PC-9 (cell line): Measurements from ENCODE around the gene FITM1. TPM values are rescaled to one million over a fixed set of nuclear protein-coding genes. Genes with fewer than 3 reads are reported as not detected.

Experiments used
- BruUV-seq: library from RNA; stranded (reverse); fragments of 400-500 nt; replicated peaks from 2 replicates; lab custom pipeline; 2021; lab: Mats Ljungman, UMichigan
- CTCF ChIA-PET: fragments of 300-600 bp; sonication (Branson Sonifier 250); formaldehyde crosslinking; loops from one replicate; lab custom pipeline; 2022; ENCODE audit warnings: antibody characterized with exemption; lab: Charles Lee
- POLR2A ChIA-PET: fragments of 300-600 bp; sonication (Branson Sonifier 250); formaldehyde crosslinking; loops from one replicate; lab custom pipeline; 2022; ENCODE audit warnings: antibody characterized with exemption; ENCODE audit not compliant: unreplicated experiment; lab: Charles Lee
- DNase-seq, 2 experiments: peaks; one replicate each; pipeline versions ENCODE4 v3.0.0 to v3.0.0-alpha.2; 2015 to 2022; ENCODE audit warnings: mixed read lengths in 1 of 2
- H2AFZ ChIP-seq: fragments of 200-600 bp; sonication (generic); 2 replicates; pipeline ENCODE4 v1.8.1; 2017; ENCODE audit warnings: antibody characterized with exemption
- H3F3A ChIP-seq: fragments of 200-600 bp; sonication (generic); 2 replicates; pipeline ENCODE4 v1.8.1; 2017; ENCODE audit warnings: antibody characterized with exemption, mild to moderate bottlenecking, low read depth; ENCODE audit not compliant: insufficient read depth
- H3K27ac ChIP-seq: fragments of 200-600 bp; sonication (generic); 2 replicates; pipeline ENCODE4 v1.6.1; 2016; ENCODE audit warnings: mixed run types
- H3K27me3 ChIP-seq: fragments of 200-600 bp; sonication (generic); 2 replicates; pipeline ENCODE4 v1.6.1; 2016; ENCODE audit warnings: low read depth, mixed run types; ENCODE audit not compliant: insufficient read depth
- H3K36me3 ChIP-seq: fragments of 200-600 bp; sonication (generic); 2 replicates; pipeline ENCODE4 v1.6.1; 2016; ENCODE audit warnings: low read depth, mixed run types
- H3K4me1 ChIP-seq: fragments of 200-600 bp; sonication (generic); replicated peaks from 2 replicates; pipeline ENCODE4 v1.6.1; 2016; ENCODE audit warnings: mixed run types; ENCODE audit not compliant: insufficient read depth
- H3K4me2 ChIP-seq: fragments of 200-600 bp; sonication (generic); 2 replicates; pipeline ENCODE4 v1.6.1; 2017; ENCODE audit warnings: mixed run types
- H3K4me3 ChIP-seq: fragments of 200-600 bp; sonication (generic); 2 replicates; pipeline ENCODE4 v1.6.1; 2016; ENCODE audit warnings: mixed run types
- H3K79me2 ChIP-seq: fragments of 200-600 bp; sonication (generic); 2 replicates; pipeline ENCODE4 v1.6.1; 2017; ENCODE audit warnings: low read depth, mixed run types
- H3K9me2 ChIP-seq: fragments of 200-600 bp; sonication (generic); 2 replicates; pipeline ENCODE4 v1.8.1; 2017; ENCODE audit warnings: mild to moderate bottlenecking; ENCODE audit not compliant: insufficient read depth
- H3K9me3 ChIP-seq: fragments of 200-600 bp; sonication (generic); 2 replicates; pipeline ENCODE4 v1.8.1; 2016; ENCODE audit warnings: low read depth; ENCODE audit not compliant: insufficient read depth
- H4K20me1 ChIP-seq: fragments of 200-600 bp; sonication (generic); 2 replicates; pipeline ENCODE4 v1.8.1; 2017; ENCODE audit not compliant: insufficient read depth
- EZH2 ChIP-seq: fragments of 200-600 bp; sonication (generic); IDR thresholded peaks from 2 replicates; pipeline ENCODE4 v1.8.0; 2017; ENCODE audit warnings: antibody characterized with exemption, low read depth
- intact Hi-C: fragments of 100-400 bp; cut with micrococcal nuclease; formaldehyde crosslinking; loops from one replicate; pipeline ENCODE4 v1.10.0; 2022; ENCODE audit not compliant: unreplicated experiment
- total RNA-seq: library from RNA; stranded (reverse); gene quantifications from 2 replicates; pipeline ENCODE4 v1.2.3, GENCODE V29; 2021
- TF ChIP-seq, protein P1 (sequence below): fragments of 200-600 bp; sonication (generic); conservative IDR thresholded peaks from 2 replicates; pipeline ENCODE4 v1.6.1; 2017; ENCODE audit warnings: mixed run types, antibody characterized with exemption, mild to moderate bottlenecking, moderate library complexity

The FITM1 gene
- total RNA-seq, 1 experiment from 2014 or later: 0.72 TPM

DNA sequence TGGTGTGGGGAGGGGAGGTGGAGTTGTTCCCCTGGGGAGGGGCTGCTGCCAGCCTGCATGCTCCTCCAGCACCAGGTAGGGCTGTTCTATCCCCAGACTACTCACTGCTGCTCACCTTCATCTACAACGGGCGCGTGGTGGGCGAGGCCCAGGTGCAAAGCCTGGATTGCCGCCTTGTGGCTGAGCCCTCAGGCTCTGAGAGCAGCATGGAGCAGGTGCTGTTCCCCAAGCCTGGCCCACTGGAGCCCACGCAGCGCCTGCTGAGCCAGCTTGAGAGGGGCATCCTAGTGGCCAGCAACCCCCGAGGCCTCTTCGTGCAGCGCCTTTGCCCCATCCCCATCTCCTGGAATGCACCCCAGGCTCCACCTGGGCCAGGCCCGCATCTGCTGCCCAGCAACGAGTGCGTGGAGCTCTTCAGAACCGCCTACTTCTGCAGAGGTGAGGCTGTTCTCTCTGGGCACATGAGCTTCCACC lies 34.1 kb downstream of the FITM1 start:
- H4K20me1 ChIP-seq: no peaks in the 10 kb centered on the region
- BruUV-seq: no TSS peak
- intact Hi-C loops: loop anchor here (5.0 kb wide), 1 partner anchor 72 kb away; the partner anchor contains the start of gene PCK2
- ChIA-PET POLR2A (no interaction called here), CTCF (no interaction called here)
- DNase-seq: no peak
- no peaks in the 10 kb centered on the region for H3K27me3 ChIP-seq
- H3K9me2 ChIP-seq: no peaks in the 10 kb centered on the region
- no peak overlapping the region for H3K4me3 ChIP-seq
- peaks cover 13% of the 10 kb centered on the region for H3K4me1 ChIP-seq
- TF ChIP-seq, protein P1, sequence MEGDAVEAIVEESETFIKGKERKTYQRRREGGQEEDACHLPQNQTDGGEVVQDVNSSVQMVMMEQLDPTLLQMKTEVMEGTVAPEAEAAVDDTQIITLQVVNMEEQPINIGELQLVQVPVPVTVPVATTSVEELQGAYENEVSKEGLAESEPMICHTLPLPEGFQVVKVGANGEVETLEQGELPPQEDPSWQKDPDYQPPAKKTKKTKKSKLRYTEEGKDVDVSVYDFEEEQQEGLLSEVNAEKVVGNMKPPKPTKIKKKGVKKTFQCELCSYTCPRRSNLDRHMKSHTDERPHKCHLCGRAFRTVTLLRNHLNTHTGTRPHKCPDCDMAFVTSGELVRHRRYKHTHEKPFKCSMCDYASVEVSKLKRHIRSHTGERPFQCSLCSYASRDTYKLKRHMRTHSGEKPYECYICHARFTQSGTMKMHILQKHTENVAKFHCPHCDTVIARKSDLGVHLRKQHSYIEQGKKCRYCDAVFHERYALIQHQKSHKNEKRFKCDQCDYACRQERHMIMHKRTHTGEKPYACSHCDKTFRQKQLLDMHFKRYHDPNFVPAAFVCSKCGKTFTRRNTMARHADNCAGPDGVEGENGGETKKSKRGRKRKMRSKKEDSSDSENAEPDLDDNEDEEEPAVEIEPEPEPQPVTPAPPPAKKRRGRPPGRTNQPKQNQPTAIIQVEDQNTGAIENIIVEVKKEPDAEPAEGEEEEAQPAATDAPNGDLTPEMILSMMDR: no peak
- TF ChIP-seq EZH2: no peak
- H2AFZ ChIP-seq: no peak overlapping the region
- H3K79me2 ChIP-seq: no peaks in the 10 kb centered on the region
- H3K4me2 ChIP-seq: no peak overlapping the region
- H3F3A ChIP-seq: no peaks in the 10 kb centered on the region; the same call in 1 of the 2 replicates
- H3K9me3 ChIP-seq: no peaks in the 10 kb centered on the region
- no peak overlapping the region for H3K27ac ChIP-seq
- no peaks in the 10 kb centered on the region; the same call in 1 of the 2 replicates for H3K36me3 ChIP-seq

GRCh38 chr14:24165785-24166184 lies 35.3 kb downstream of the FITM1 start:
- CTCF ChIA-PET: no interaction called here
- H3K9me3 ChIP-seq: no peaks in the 10 kb centered on the region
- no peaks in the 10 kb centered on the region for H3F3A ChIP-seq
- H3K9me2 ChIP-seq: no peaks in the 10 kb centered on the region
- H3K4me2 ChIP-seq: no peak overlapping the region
- no peak overlapping the region for H3K4me3 ChIP-seq
- BruUV-seq: no TSS peak
- H3K27me3 ChIP-seq: no peaks in the 10 kb centered on the region
- H3K36me3 ChIP-seq: no peaks in the 10 kb centered on the region
- no peak for TF ChIP-seq EZH2
- TF ChIP-seq, protein P1: no peak
- POLR2A ChIA-PET: no interaction called here
- no peak overlapping the region for H3K27ac ChIP-seq
- H2AFZ ChIP-seq: no peak overlapping the region
- no peaks in the 10 kb centered on the region for H3K79me2 ChIP-seq
- no peak for DNase-seq
- peaks cover 9% of the 10 kb centered on the region for H3K4me1 ChIP-seq
- no peaks in the 10 kb centered on the region for H4K20me1 ChIP-seq
- intact Hi-C loops: no loop called here

DNA sequence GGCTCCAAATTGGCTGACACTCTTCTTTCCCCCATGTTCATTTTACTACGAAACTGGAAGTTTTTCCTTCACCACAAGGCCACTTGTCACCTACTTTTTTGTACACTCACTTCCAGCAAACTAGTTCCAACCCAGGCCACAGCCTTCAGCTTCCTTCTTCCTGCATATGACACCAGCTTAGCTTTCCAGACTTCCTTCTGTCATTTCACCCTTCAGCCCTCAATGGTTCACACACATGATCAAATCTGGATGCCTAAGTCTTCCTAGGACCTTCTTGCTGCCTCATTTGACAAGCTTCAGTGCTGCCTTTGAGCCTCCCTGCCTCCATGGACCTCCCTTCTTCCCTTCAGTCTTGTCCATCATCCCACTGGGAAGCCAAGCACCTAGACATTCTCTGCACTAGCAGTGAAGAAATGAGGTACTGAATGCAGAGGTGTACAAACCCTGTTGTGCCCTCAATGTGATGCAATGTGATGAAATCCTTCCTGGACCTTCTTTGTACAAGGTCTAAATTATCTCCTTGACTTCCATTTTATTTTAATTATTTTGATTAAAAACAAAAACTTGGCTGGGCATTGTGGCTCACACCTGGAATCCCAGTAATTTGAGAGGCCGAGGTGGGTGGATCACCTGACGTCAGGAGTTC lies 37.1 kb downstream of the FITM1 start:
- H3K4me3 ChIP-seq: no peak overlapping the region
- H3K9me2 ChIP-seq: no peaks in the 10 kb centered on the region
- H3K79me2 ChIP-seq: no peaks in the 10 kb centered on the region
- H3K36me3 ChIP-seq: no peaks in the 10 kb centered on the region
- TF ChIP-seq, protein P1: no peak
- no peak for TF ChIP-seq EZH2
- no peaks in the 10 kb centered on the region for H3K27me3 ChIP-seq
- no peaks in the 10 kb centered on the region for H3K9me3 ChIP-seq
- no peaks in the 10 kb centered on the region for H4K20me1 ChIP-seq
- no peak for DNase-seq
- no peak overlapping the region for H2AFZ ChIP-seq
- no peak overlapping the region for H3K27ac ChIP-seq
- CTCF ChIA-PET: no interaction called here
- no peaks in the 10 kb centered on the region for H3K4me1 ChIP-seq
- POLR2A ChIA-PET: interaction anchor here (0.6 kb wide), 1 partner anchor 500 kb away, joined by 5 read pairs; no protein-coding TSS in a partner anchor
- BruUV-seq: no TSS peak
- intact Hi-C loops: no loop called here
- no peak overlapping the region for H3K4me2 ChIP-seq
- H3F3A ChIP-seq: no peaks in the 10 kb centered on the region
